Bronchial epithelial cell (primary cell): ENCODE measurements around the gene PITPNM3. TPM values are rescaled to one million over a fixed set of nuclear protein-coding genes. Genes with fewer than 3 reads are reported as not detected.
A peak's percentile ranks its signal among the peaks of the same experiment; 100 is the strongest.

Source experiments
- DNase-seq: peaks from one replicate; pipeline ENCODE4 v3.0.0-alpha.2; 2010; ENCODE audit warnings: low read depth
- FAIRE-seq: peaks from 2 replicates; lab custom pipeline; 2011; peaks lifted over from hg19 to GRCh38; lab: Jason Lieb, UNC
- H3K27me3 ChIP-seq: 2 replicates; pipeline ENCODE4 v1.5.1; 2011; ENCODE audit warnings: low read length; ENCODE audit not compliant: control insufficient read depth, insufficient read depth
- H3K36me3 ChIP-seq: 2 replicates; pipeline ENCODE4 v1.5.1; 2011; ENCODE audit warnings: low read length; ENCODE audit not compliant: control insufficient read depth, insufficient read depth
- H3K4me3 ChIP-seq: 2 replicates; pipeline ENCODE4 v1.5.1; 2011; ENCODE audit warnings: mild to moderate bottlenecking, low read depth, low read length, control low read depth
- CTCF ChIP-seq: IDR thresholded peaks from 2 replicates; pipeline ENCODE4 v1.5.1; 2011; ENCODE audit warnings: mild to moderate bottlenecking, moderate library complexity, low read length, control low read depth, inconsistent platforms; ENCODE audit not compliant: insufficient read depth, severe bottlenecking
- total RNA-seq: library from RNA; depleted of rRNA; stranded (reverse); fragments of >200 nt; gene quantifications from 2 replicates; pipeline ENCODE4 v1.2.1, GENCODE V29; 2014

PITPNM3 gene
- total RNA-seq, 1 donor from 2014 or later, result 25.0 TPM

GRCh38 chr17:6435968-6436367 is 120.4 kb downstream of the PITPNM3 start:
- DNase-seq (peak; percentile 52), FAIRE-seq (no peak)
- peak; percentile 87 for TF ChIP-seq CTCF
- H3K27me3 ChIP-seq, result peaks cover 3% of the 10 kb centered on the region
- H3K36me3 ChIP-seq, result no peaks in the 10 kb centered on the region
- H3K4me3 ChIP-seq, result no peak overlapping the region

- no peaks in the 10 kb centered on the region for H3K36me3 ChIP-seq
- TF ChIP-seq CTCF, result no peak
- FAIRE-seq (no peak), DNase-seq (no peak)
- peaks cover 3% of the 10 kb centered on the region for H3K27me3 ChIP-seq
- H3K4me3 ChIP-seq, result no peak within 1 kb of the TSS
Measured at GRCh38 chr17:6435051-6435450, 121.3 kb downstream of the PITPNM3 start, which contains the start of gene AIPL1. TSS of gene AIPL1 (minus strand) at chr17:6435121. CDS start at chr17:6435104, 17 bp downstream.

- no peaks in the 10 kb centered on the region for H3K27me3 ChIP-seq
- DNase-seq (no peak), FAIRE-seq (no peak)
- TF ChIP-seq CTCF, result peak; percentile 27
- no peak overlapping the region for H3K4me3 ChIP-seq
- H3K36me3 ChIP-seq, result no peaks in the 10 kb centered on the region
Measured at GRCh38 chr17:6430769-6431168, 125.6 kb downstream of the PITPNM3 start.

- Histone ChIP-seq H3K36me3 (no peaks in the 10 kb centered on the region), H3K4me3 (no peak overlapping the region), H3K27me3 (no peaks in the 10 kb centered on the region)
- no peak for DNase-seq
- no peak for FAIRE-seq
- no peak for TF ChIP-seq CTCF
Measured at GRCh38 chr17:6429266-6429665, 127.1 kb downstream of the PITPNM3 start.

- no peak for DNase-seq
- Histone ChIP-seq H3K4me3 (no peak overlapping the region), H3K27me3 (no peaks in the 10 kb centered on the region), H3K36me3 (no peaks in the 10 kb centered on the region)
- no peak for FAIRE-seq
- TF ChIP-seq CTCF, result no peak
Measured at GRCh38 chr17:6428207-6428965, 128.0 kb downstream of the PITPNM3 start.

- FAIRE-seq, result no peak
Measured at GRCh38 chr17:6427279-6427781, 129.0 kb downstream of the PITPNM3 start.

More at GRCh38 chr17:6427279-6427781, 129.0 kb downstream of the PITPNM3 start:
- H3K4me3 ChIP-seq, result no peak overlapping the region
- DNase-seq, result no peak
- no peak for TF ChIP-seq CTCF
- H3K36me3 ChIP-seq, result no peaks in the 10 kb centered on the region
- H3K27me3 ChIP-seq, result no peaks in the 10 kb centered on the region
